ENCODE measurements around the gene CCDC200. TPM values are rescaled to one million over a fixed set of nuclear protein-coding genes. Genes with fewer than 3 reads are reported as not detected.

CCDC200 gene
- total and polyA plus RNA-seq, 2 of the 13 experiments (the other 11 are each of a cell fraction or from before 2014, with no cell fraction given): not detected

GRCh38 chr17:43211480-43212402 lies 16.7 kb downstream of the CCDC200 start, which contains the start of gene TMEM106A (continued):
- peak; percentile 52 for TF ChIP-seq THRA (CRISPR knock-in tag; IDR thresholded peaks at IDR 0.05; ENCODE audit: borderline replicate concordance)

GRCh38 chr17:43211123-43211479 lies 17.3 kb downstream of the CCDC200 start:
- Histone ChIP-seq H3K27ac (ENCODE audit: extremely low read length, insufficient read depth, low read length) (peak overlapping the region; percentile 80), H3K4me3 (replicated peaks in 1 of 3; ENCODE audit: insufficient read depth in 1 of 3, low read depth in 2 of 3, low read length in 3 of 3) (peak overlapping the region; percentile 77 to 98 (median 77)), H3K79me2 (ENCODE audit: insufficient read depth, low read length) (peaks cover 27% of the 10 kb centered on the region), H3K9ac (ENCODE audit: insufficient read depth, low read depth, low read length) (peak overlapping the region; percentile 75), H2AFZ (ENCODE audit: low read length) (peak overlapping the region; percentile 64), H4K20me1 (ENCODE audit: insufficient read depth, low read length) (no peaks in the 10 kb centered on the region), H3K27me3 (ENCODE audit: control insufficient read depth in 1 of 2, insufficient read depth in 2 of 2, low read length in 2 of 2) (no peaks in the 10 kb centered on the region; a peak in 1 of 5 replicates), H3K36me3 (replicated peaks in 1 of 2; ENCODE audit: control insufficient read depth in 1 of 2, insufficient read depth in 2 of 2, low read length in 2 of 2) (peaks cover 7 to 51% of the 10 kb centered on the region in 2 experiments), H3K9me3 (ENCODE audit: low read length) (no peaks in the 10 kb centered on the region), H3K4me2 (ENCODE audit: low read depth, low read length) (peak overlapping the region; percentile 98), H3K4me1 (ENCODE audit: insufficient read depth, low read length) (peaks cover 56% of the 10 kb centered on the region)
- DNase-seq (ENCODE audit: low spot score) (no peak), FAIRE-seq (peak; percentile 21), ATAC-seq (no peak)
- in situ Hi-C loops (cut with HindIII; ENCODE audit: extremely low pct_ligation_motif_present, low pct_unique_long_range_greater_than_20kb) (no loop called here), intact Hi-C loops (cut with micrococcal nuclease; ENCODE audit: unreplicated experiment) (loop anchor here (5.0 kb wide), 1 partner anchor 189 kb away; the partner anchor contains the start of gene VAT1)
- TSS peak; percentile 93 for BruUV-seq (replicated peaks)
- 3% methylated on average over 2 of the region's 2 CpGs for WGBS (ENCODE audit: low lambda C conversion rate)
- POLR2A ChIA-PET: interaction anchor here (0.9 to 7.6 kb wide), 22 partner anchors 9 to 204 kb away, joined by 3 to 93 read pairs (median 7); partner anchors contain the start of genes BRCA1, IFI35, NBR1 and VAT1
- CTCF ChIA-PET (ENCODE audit: low intra/inter-chr PET ratio, low total read pairs): no interaction called here
- TF ChIP-seq GMEB2 (CRISPR knock-in tag; IDR thresholded peaks at IDR 0.05; ENCODE audit: low read depth) (0 out of 2 replicates have a peak, but pooled peaks have one; percentile 30), CREB1 (IDR thresholded peaks at IDR 0.05) (no peak), CREB1 (CRISPR knock-in tag; IDR thresholded peaks at IDR 0.05) (peak; percentile 46; the same call in 1 of the 2 replicates), RORA (CRISPR knock-in tag; IDR thresholded peaks at IDR 0.05) (peak; percentile 89), ZMAT3 (CRISPR knock-in tag; conservative IDR thresholded peaks at IDR 0.05) (0 out of 2 replicates have a peak, but pooled peaks have one; percentile 13), ZNF354B (CRISPR knock-in tag; IDR thresholded peaks at IDR 0.05) (peak; percentile 39; the same call in 1 of the 2 replicates), MBD4 (IDR thresholded peaks at IDR 0.05; ENCODE audit: borderline replicate concordance, low read length) (peak; percentile 59; the same call in 1 of the 2 replicates), ZNF510 (CRISPR knock-in tag; IDR thresholded peaks at IDR 0.05; ENCODE audit: low read depth) (no peak), KAT8 (CRISPR knock-in tag; IDR thresholded peaks at IDR 0.05) (0 out of 2 replicates have a peak, but pooled peaks have one; percentile 2), MBNL3 (CRISPR knock-in tag; conservative IDR thresholded peaks at IDR 0.05) (no peak), GATAD2A (CRISPR knock-in tag; IDR thresholded peaks at IDR 0.05) (peak; percentile 10), FOXA3 (CRISPR knock-in tag; IDR thresholded peaks at IDR 0.05) (0 out of 2 replicates have a peak, but pooled peaks have one; percentile 12), MIER3 (CRISPR knock-in tag; IDR thresholded peaks at IDR 0.05; ENCODE audit: borderline replicate concordance) (0 out of 2 replicates have a peak, but pooled peaks have one; percentile 12), ZNF737 (CRISPR knock-in tag; IDR thresholded peaks at IDR 0.05; ENCODE audit: borderline replicate concordance) (no peak), ZSCAN20 (CRISPR knock-in tag; IDR thresholded peaks at IDR 0.05; ENCODE audit: borderline replicate concordance) (no peak), IKZF5 (CRISPR knock-in tag; IDR thresholded peaks at IDR 0.05) (peak; percentile 11; the same call in 1 of the 2 replicates), PHF21A (CRISPR knock-in tag; IDR thresholded peaks at IDR 0.05) (peak; percentile 49), ZNF124 (CRISPR knock-in tag; IDR thresholded peaks at IDR 0.05) (peak; percentile 67; the same call in 1 of the 2 replicates)

Measured in HepG2 (cell line).